GM12878 (cell line): ENCODE measurements around the gene LTB4R2. TPM values are rescaled to one million over a fixed set of nuclear protein-coding genes. Genes with fewer than 3 reads are reported as not detected.

Source experiments
- ATAC-seq: fragments of 200-7000 bp; cut with Tn5 transposase; 3 replicates; pipeline ENCODE4 v1.9.1; 2020; ENCODE audit warnings: mild to moderate bottlenecking, moderate library complexity
- BruUV-seq: library from RNA; stranded (reverse); fragments of 400-500 nt; replicated peaks from 2 replicates; lab custom pipeline; 2021; lab: Mats Ljungman, UMichigan
- CTCF ChIA-PET: fragments of 300-600 bp; sonication (Branson Sonifier 250); formaldehyde crosslinking; extraction: SDS; loops from one replicate; lab custom pipeline; 2021; ENCODE audit warnings: inconsistent platforms; lab: Yijun Ruan, JAX
- POLR2A ChIA-PET: fragments of 350-600 bp; formaldehyde crosslinking; extraction: SDS; loops from one replicate; lab custom pipeline; 2021; ENCODE audit warnings: inconsistent platforms; lab: Charles Lee
- RAD21 ChIA-PET: fragments of 300-600 bp; sonication (Branson Sonifier 250); formaldehyde crosslinking; loops from one replicate; lab custom pipeline; 2023; ENCODE audit warnings: antibody characterized with exemption; ENCODE audit not compliant: unreplicated experiment; lab: Charles Lee
- SMC1A ChIA-PET: fragments of 300-600 bp; sonication (Branson Sonifier 250); formaldehyde crosslinking; loops from one replicate; lab custom pipeline; 2023; ENCODE audit not compliant: unreplicated experiment, uncharacterized antibody; lab: Charles Lee
- DNase-seq: peaks from one replicate; pipeline ENCODE4 v3.0.0-alpha.2; 2011; ENCODE audit warnings: low read depth, low spot score
- FAIRE-seq: peaks from 3 replicates; lab custom pipeline; 2011; peaks lifted over from hg19 to GRCh38; lab: Jason Lieb, UNC
- H2AFZ ChIP-seq: 2 replicates; pipeline ENCODE4 v1.6.0; 2011; ENCODE audit warnings: low read depth, low read length, control low read depth; ENCODE audit not compliant: control insufficient read depth
- H3K27ac ChIP-seq: 2 replicates; pipeline ENCODE4 v1.5.1; 2011; ENCODE audit warnings: control low read depth; ENCODE audit not compliant: control insufficient read depth, insufficient read depth
- H3K27me3 ChIP-seq, 2 experiments: replicated peaks in 1 of 2; 2 replicates each; pipeline versions ENCODE4 v1.6.0 to v1.6.1; 2011; ENCODE audit warnings: low read length in 1 of 2; ENCODE audit not compliant: control insufficient read depth in 2 of 2, insufficient read depth in 2 of 2
- H3K36me3 ChIP-seq, 2 experiments: 2 replicates each; pipeline ENCODE4 v1.5.1; 2011; ENCODE audit warnings: low read length in 1 of 2; ENCODE audit not compliant: control insufficient read depth in 2 of 2, insufficient read depth in 2 of 2
- H3K4me1 ChIP-seq: 2 replicates; pipeline ENCODE4 v1.6.1; 2011; ENCODE audit warnings: mild to moderate bottlenecking, low read length, moderate library complexity, mixed read lengths; ENCODE audit not compliant: control insufficient read depth, insufficient read depth
- H3K4me2 ChIP-seq: 2 replicates; pipeline ENCODE4 v1.6.0; 2011; ENCODE audit warnings: control low read depth; ENCODE audit not compliant: control insufficient read depth, insufficient read depth
- H3K4me3 ChIP-seq: fragments of 200-600 bp; sonication (generic); 2 replicates; pipeline ENCODE4 v1.5.1; 2016
- H3K79me2 ChIP-seq: 2 replicates; pipeline ENCODE4 v1.6.0; 2011; ENCODE audit warnings: low read length; ENCODE audit not compliant: control insufficient read depth, insufficient read depth
- H3K9ac ChIP-seq: 2 replicates; pipeline ENCODE4 v1.8.0; 2011; ENCODE audit warnings: low read length, control low read depth, mixed read lengths; ENCODE audit not compliant: control insufficient read depth, insufficient read depth
- H3K9me3 ChIP-seq: replicated peaks from 3 replicates; pipeline ENCODE4 v1.5.1; 2011; ENCODE audit warnings: mild to moderate bottlenecking, low read length; ENCODE audit not compliant: control insufficient read depth, insufficient read depth
- H4K20me1 ChIP-seq: 2 replicates; pipeline ENCODE4 v1.6.0; 2011; ENCODE audit not compliant: control insufficient read depth, insufficient read depth
- ASH2L ChIP-seq: fragments of 300-600, 200-600 bp; sonication (generic); IDR thresholded peaks from 2 replicates; pipeline ENCODE4 v1.6.1; 2017; ENCODE audit warnings: low read depth, mild to moderate bottlenecking, borderline replicate concordance
- BRCA1 ChIP-seq: IDR thresholded peaks from 2 replicates; pipeline ENCODE4 v1.6.1; 2011; ENCODE audit warnings: low read depth, low read length, improper control_type of control experiment
- FOS ChIP-seq: IDR thresholded peaks from 3 replicates; pipeline ENCODE4 v1.6.1; 2011; ENCODE audit warnings: borderline replicate concordance; ENCODE audit not compliant: insufficient read length; ENCODE audit errors: extremely low read depth
- FOXK2 ChIP-seq: fragments of 450-650 bp; IDR thresholded peaks from 2 replicates; pipeline ENCODE4 v1.6.1; 2017; ENCODE audit warnings: mild to moderate bottlenecking, moderate library complexity
- HDAC6 ChIP-seq: fragments of 200-600 bp; sonication (generic); IDR thresholded peaks from one replicate; pipeline ENCODE4 v1.8.0; 2017; ENCODE audit warnings: antibody characterized with exemption; ENCODE audit not compliant: unreplicated experiment
- LARP7 ChIP-seq: fragments of 450-650 bp; IDR thresholded peaks from 2 replicates; pipeline ENCODE4 v1.6.1; 2017; ENCODE audit warnings: mild to moderate bottlenecking
- MYC ChIP-seq: IDR thresholded peaks from 2 replicates; pipeline ENCODE4 v1.6.1; 2011; ENCODE audit warnings: mild to moderate bottlenecking, low read length, moderate library complexity, inconsistent platforms; ENCODE audit not compliant: insufficient read depth, insufficient replicate concordance, insufficient read length, severe bottlenecking
- WGBS: methylation state at CpG from one replicate; pipeline ENCODE4 v1.1.6; 2016; ENCODE audit warnings: low lambda C conversion rate; ENCODE audit not compliant: insufficient replicate concordance, insufficient coverage; ENCODE audit errors: missing lambda C conversion rate; 5-methylcytosine and 5-hydroxymethylcytosine counted together
- in situ Hi-C: fragments of 300-500 bp; cut with MboI; formaldehyde crosslinking; loops from 9 replicates; pipeline ENCODE4 v1.14.3; 2018; ENCODE audit warnings: mixed read lengths
- intact Hi-C: fragments of 100-400 bp; cut with micrococcal nuclease; formaldehyde crosslinking; loops from one replicate; pipeline ENCODE4 v1.14.2; 2022; ENCODE audit not compliant: unreplicated experiment
- polyA plus RNA-seq, 11 experiments: library from polyadenylated mRNA; depleted of rRNA in 4 of 11; unstranded in 6 of 11; stranded (reverse) in 5 of 11; fragments of >200 nt; fragmentation: Nextera tagmentation in 4 of 11; fragmentation: Illumina TruSeq in 1 of 11; extraction: Ambion mirVana in 4 of 11; extraction: Trizol in 1 of 11; gene quantifications; 1 replicate in 1 of 11; 2 replicates in 10 of 11; pipeline versions ENCODE4 v1.2.1 to v1.2.3, GENCODE V29; 2011 to 2016; ENCODE audit warnings: inconsistent platforms in 2 of 11, missing spikeins in 2 of 11, low read depth in 1 of 11
- total RNA-seq, 4 experiments: library from RNA; depleted of rRNA in 3 of 4; stranded (reverse); fragments of >200 nt in 3 of 4; fragmentation: Illumina TruSeq in 1 of 4; extraction: Trizol in 1 of 4; gene quantifications; 2 replicates each; pipeline versions ENCODE4 v1.2.1 to v1.2.3, GENCODE V29; 2013 to 2021
- TF ChIP-seq, protein P1 (sequence below): fragments of 450-650 bp; IDR thresholded peaks from 2 replicates; pipeline ENCODE4 v1.6.1; 2016; ENCODE audit warnings: mild to moderate bottlenecking, moderate library complexity, borderline replicate concordance
- TF ChIP-seq, protein P2 (sequence below): IDR thresholded peaks from 2 replicates; pipeline ENCODE4 v1.6.1; 2012; ENCODE audit warnings: low read depth, low read length, improper control_type of control experiment
- TF ChIP-seq, protein P3 (sequence below): fragments of 450-650 bp; IDR thresholded peaks from 2 replicates; pipeline ENCODE4 v1.6.1; 2017; ENCODE audit warnings: mild to moderate bottlenecking

The LTB4R2 gene
- total and polyA plus RNA-seq, 10 of the 15 experiments (the other 5 are each of a cell fraction or from before 2014, with no cell fraction given), result 0.06 to 16.0 (median 2.6) TPM

DNA sequence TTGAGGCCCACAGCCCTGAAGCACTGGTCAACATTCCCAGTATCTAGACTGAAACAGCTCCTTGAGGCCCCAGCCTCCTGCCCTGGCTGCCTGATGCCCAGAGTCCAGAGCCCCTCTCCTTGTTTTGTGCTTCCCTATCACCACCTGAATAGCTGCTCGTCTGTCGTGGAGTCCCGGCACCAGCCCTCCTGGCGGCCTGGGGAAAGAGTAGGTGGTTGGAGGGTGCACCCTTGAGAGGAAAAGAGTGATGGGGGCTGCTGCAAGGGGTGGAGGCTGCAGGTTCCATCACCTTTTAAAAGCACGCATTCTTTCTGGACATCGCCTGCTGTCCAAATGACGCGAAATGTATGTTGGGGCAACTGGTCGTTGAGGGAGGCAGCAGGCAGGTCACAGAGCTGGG lies 41.7 kb upstream of the LTB4R2 start (continued):
- TF ChIP-seq MYC (no peak), FOXK2 (no peak), LARP7 (no peak), HDAC6 (no peak), BRCA1 (no peak)
- TF ChIP-seq, protein P1, sequence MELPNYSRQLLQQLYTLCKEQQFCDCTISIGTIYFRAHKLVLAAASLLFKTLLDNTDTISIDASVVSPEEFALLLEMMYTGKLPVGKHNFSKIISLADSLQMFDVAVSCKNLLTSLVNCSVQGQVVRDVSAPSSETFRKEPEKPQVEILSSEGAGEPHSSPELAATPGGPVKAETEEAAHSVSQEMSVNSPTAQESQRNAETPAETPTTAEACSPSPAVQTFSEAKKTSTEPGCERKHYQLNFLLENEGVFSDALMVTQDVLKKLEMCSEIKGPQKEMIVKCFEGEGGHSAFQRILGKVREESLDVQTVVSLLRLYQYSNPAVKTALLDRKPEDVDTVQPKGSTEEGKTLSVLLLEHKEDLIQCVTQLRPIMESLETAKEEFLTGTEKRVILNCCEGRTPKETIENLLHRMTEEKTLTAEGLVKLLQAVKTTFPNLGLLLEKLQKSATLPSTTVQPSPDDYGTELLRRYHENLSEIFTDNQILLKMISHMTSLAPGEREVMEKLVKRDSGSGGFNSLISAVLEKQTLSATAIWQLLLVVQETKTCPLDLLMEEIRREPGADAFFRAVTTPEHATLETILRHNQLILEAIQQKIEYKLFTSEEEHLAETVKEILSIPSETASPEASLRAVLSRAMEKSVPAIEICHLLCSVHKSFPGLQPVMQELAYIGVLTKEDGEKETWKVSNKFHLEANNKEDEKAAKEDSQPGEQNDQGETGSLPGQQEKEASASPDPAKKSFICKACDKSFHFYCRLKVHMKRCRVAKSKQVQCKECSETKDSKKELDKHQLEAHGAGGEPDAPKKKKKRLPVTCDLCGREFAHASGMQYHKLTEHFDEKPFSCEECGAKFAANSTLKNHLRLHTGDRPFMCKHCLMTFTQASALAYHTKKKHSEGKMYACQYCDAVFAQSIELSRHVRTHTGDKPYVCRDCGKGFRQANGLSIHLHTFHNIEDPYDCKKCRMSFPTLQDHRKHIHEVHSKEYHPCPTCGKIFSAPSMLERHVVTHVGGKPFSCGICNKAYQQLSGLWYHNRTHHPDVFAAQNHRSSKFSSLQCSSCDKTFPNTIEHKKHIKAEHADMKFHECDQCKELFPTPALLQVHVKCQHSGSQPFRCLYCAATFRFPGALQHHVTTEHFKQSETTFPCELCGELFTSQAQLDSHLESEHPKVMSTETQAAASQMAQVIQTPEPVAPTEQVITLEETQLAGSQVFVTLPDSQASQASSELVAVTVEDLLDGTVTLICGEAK, result no peak
- TF ChIP-seq, protein P2, sequence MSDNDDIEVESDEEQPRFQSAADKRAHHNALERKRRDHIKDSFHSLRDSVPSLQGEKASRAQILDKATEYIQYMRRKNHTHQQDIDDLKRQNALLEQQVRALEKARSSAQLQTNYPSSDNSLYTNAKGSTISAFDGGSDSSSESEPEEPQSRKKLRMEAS, result no peak
- TF ChIP-seq, all 136 proteins: peak for 0

DNA sequence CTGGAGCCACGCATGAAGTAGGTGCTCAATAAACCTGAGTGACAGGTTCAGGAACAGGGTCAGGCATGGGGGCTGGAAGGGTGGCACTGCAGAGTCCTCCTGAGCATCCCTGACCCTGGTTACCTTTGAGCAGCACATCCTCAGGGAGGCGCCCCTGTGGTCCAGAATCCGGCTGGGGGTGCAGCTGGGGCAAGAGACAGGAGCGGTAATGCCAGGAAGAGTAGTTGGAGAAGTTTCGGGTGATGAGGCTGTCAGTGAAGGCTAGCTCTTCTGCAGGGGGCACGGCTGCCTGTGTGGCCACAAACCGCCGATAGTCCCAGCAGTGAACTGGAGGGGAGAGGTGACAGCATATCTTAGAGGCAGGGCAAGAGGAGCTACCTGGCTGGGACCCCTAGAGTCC lies 40.6 kb upstream of the LTB4R2 start:
- SMC1A ChIA-PET, result interaction anchor here (0.8 to 8.9 kb wide), 3 partner anchors 25 to 55 kb away, joined by 3 to 141 read pairs (median 32); partner anchors contain the start of genes DHRS1, NOP9 and TINF2
- 98% methylated on average over 8 of the region's 8 CpGs for WGBS
- BruUV-seq, result no TSS peak
- ATAC-seq (no peak), DNase-seq (no peak), FAIRE-seq (no peak)
- Histone ChIP-seq H3K9me3 (no peaks in the 10 kb centered on the region), H4K20me1 (no peaks in the 10 kb centered on the region), H3K4me2 (no peak overlapping the region), H3K4me1 (peaks cover 18% of the 10 kb centered on the region), H3K4me3 (no peak overlapping the region), H3K27ac (no peak overlapping the region), H3K9ac (no peak overlapping the region), H3K36me3 (peaks cover 3 to 18% of the 10 kb centered on the region in 2 experiments; a peak in 3 of 4 replicates), H2AFZ (no peak overlapping the region), H3K79me2 (peaks cover 12% of the 10 kb centered on the region), H3K27me3 (no peaks in the 10 kb centered on the region)
- CTCF ChIA-PET, result interaction anchor here (1.1 to 17.1 kb wide), 7 partner anchors 11 to 161 kb away, joined by 5 to 269 read pairs (median 18); partner anchors contain the start of genes CBLN3, CIDEB, DHRS1 and KHNYN
- RAD21 ChIA-PET, result interaction anchor here (2.9 to 5.6 kb wide), 3 partner anchors 22 to 28 kb away, joined by 20 to 59 read pairs (median 58); partner anchors contain the start of gene TINF2
- in situ Hi-C loops (no loop called here), intact Hi-C loops (no loop called here)
- POLR2A ChIA-PET, result interaction anchor here (0.8 to 10.9 kb wide), 4 partner anchors 12 to 32 kb away, joined by 3 to 171 read pairs (median 11); partner anchors contain the start of gene TINF2
- TF ChIP-seq ASH2L (no peak), FOS (no peak)
- TF ChIP-seq, protein P3, sequence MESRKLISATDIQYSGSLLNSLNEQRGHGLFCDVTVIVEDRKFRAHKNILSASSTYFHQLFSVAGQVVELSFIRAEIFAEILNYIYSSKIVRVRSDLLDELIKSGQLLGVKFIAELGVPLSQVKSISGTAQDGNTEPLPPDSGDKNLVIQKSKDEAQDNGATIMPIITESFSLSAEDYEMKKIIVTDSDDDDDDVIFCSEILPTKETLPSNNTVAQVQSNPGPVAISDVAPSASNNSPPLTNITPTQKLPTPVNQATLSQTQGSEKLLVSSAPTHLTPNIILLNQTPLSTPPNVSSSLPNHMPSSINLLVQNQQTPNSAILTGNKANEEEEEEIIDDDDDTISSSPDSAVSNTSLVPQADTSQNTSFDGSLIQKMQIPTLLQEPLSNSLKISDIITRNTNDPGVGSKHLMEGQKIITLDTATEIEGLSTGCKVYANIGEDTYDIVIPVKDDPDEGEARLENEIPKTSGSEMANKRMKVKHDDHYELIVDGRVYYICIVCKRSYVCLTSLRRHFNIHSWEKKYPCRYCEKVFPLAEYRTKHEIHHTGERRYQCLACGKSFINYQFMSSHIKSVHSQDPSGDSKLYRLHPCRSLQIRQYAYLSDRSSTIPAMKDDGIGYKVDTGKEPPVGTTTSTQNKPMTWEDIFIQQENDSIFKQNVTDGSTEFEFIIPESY, result no peak
